ENCODE results near the gene KY. TPM values are rescaled to one million over a fixed set of nuclear protein-coding genes. Genes with fewer than 3 reads are reported as not detected.
A peak's percentile ranks its signal among the peaks of the same experiment; 100 is the strongest.

The KY gene
- total and polyA plus RNA-seq, 4 donors: 0.05 to 0.08 TPM; not detected in 2

DNA sequence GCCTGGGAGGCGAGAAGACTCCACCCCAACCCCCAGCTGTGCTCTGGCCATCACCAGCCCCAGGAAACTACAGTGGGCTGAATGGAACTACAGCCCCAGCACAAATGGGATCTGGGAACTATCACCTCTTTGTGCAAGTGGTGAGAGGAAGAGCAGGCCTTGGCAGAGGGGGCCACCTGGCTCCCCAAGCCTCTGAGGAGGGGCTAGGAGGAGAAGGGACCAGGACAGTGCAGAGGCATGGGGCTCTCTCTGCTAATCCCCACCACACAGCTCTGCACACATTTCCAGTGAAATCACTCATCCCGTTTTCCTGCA, 31.6 kb downstream of the KY start:
- no peak overlapping the region for H3K9ac ChIP-seq (ENCODE audit: low read depth in 1 of 2, low read length in 2 of 2)
- no peak for DNase-seq (ENCODE audit: low spot score)

DNA sequence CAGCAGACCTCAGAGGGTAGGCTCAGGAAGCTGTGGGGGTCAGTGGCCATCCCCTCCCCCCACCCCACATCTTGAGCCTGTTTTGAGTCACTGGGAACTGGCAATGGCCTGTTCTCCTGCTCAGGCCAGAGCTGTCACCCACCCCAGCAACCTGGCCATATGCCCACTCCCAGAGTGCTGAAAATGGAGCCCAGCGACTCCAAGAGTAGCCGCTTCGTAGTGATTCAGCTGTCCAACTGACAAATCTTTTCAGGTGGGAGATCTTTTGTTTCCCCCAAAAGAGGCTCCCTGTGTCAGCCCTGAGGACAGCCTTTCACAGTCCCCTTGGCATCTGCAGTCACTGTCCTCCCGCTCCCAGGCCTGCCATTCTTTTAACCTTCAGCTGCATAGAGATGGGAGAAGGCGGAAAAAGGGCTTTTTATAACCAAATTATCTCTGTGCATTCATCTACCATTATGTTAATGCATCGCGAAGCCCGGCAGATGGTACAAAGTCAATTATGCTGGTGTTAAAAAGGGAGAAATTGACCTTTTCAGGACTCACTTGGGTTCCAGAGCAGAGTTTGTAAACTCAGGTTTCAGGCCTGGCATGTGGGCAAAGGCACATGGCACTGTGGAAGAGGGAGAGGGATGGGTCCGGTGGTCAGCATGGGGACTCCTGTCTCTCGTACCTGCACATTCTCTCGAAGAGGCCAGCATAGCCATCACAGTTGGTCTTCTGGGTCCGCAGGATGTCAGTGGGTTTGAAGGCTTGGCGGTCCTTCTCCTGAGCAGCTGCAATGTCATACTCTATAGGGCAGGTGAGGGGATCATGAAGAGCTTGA, 32.1 kb downstream of the KY start:
- Histone ChIP-seq H3K9ac (ENCODE audit: low read depth in 1 of 2, low read length in 2 of 2) (no peak overlapping the region), H3K4me3 (ENCODE audit: low read depth in 1 of 3, low read length in 3 of 3) (no peak overlapping the region), H3K9me3 (ENCODE audit: control insufficient read depth in 4 of 4, low read length in 3 of 4) (no peaks in the 10 kb centered on the region), H3K27ac (ENCODE audit: low read depth in 1 of 2, low read length in 2 of 2) (no peak overlapping the region), H3K4me1 (ENCODE audit: control insufficient read depth in 4 of 4, insufficient read depth in 4 of 4, low read length in 3 of 4) (peaks cover 0 to 2% (median 0%) of the 10 kb centered on the region in 4 donors), H3K36me3 (ENCODE audit: control insufficient read depth in 4 of 4, insufficient read depth in 3 of 4, low read depth in 1 of 4, low read length in 3 of 4) (no peaks in the 10 kb centered on the region), H3K27me3 (ENCODE audit: control insufficient read depth in 4 of 4, insufficient read depth in 4 of 4, low read length in 3 of 4) (no peaks in the 10 kb centered on the region)
- WGBS: 97% methylated on average over 13 of the region's 13 CpGs
- DNase-seq (ENCODE audit: low spot score): peak; percentile 22
- TF ChIP-seq FOXA1 (IDR thresholded peaks at IDR 0.05): no peak
- no peak for TF ChIP-seq TAF1 (conservative IDR thresholded peaks at IDR 0.05)
- TF ChIP-seq FOXA2 (IDR thresholded peaks at IDR 0.05): no peak
- TF ChIP-seq NR2F2 (IDR thresholded peaks at IDR 0.05): no peak
- no peak for TF ChIP-seq JUND (IDR thresholded peaks at IDR 0.05)
- TF ChIP-seq, protein P1, sequence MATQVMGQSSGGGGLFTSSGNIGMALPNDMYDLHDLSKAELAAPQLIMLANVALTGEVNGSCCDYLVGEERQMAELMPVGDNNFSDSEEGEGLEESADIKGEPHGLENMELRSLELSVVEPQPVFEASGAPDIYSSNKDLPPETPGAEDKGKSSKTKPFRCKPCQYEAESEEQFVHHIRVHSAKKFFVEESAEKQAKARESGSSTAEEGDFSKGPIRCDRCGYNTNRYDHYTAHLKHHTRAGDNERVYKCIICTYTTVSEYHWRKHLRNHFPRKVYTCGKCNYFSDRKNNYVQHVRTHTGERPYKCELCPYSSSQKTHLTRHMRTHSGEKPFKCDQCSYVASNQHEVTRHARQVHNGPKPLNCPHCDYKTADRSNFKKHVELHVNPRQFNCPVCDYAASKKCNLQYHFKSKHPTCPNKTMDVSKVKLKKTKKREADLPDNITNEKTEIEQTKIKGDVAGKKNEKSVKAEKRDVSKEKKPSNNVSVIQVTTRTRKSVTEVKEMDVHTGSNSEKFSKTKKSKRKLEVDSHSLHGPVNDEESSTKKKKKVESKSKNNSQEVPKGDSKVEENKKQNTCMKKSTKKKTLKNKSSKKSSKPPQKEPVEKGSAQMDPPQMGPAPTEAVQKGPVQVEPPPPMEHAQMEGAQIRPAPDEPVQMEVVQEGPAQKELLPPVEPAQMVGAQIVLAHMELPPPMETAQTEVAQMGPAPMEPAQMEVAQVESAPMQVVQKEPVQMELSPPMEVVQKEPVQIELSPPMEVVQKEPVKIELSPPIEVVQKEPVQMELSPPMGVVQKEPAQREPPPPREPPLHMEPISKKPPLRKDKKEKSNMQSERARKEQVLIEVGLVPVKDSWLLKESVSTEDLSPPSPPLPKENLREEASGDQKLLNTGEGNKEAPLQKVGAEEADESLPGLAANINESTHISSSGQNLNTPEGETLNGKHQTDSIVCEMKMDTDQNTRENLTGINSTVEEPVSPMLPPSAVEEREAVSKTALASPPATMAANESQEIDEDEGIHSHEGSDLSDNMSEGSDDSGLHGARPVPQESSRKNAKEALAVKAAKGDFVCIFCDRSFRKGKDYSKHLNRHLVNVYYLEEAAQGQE (IDR thresholded peaks at IDR 0.05): no peak
- TF ChIP-seq SP1 (IDR thresholded peaks at IDR 0.05): no peak
- no peak for TF ChIP-seq YY1 (IDR thresholded peaks at IDR 0.05)
- no peak for TF ChIP-seq HNF4A (conservative IDR thresholded peaks at IDR 0.05)

More for the DNA sequence above, 31.6 kb downstream of the KY start:
- H3K27ac ChIP-seq (ENCODE audit: low read depth in 1 of 2, low read length in 2 of 2): no peak overlapping the region
- no peaks in the 10 kb centered on the region for H3K27me3 ChIP-seq (ENCODE audit: control insufficient read depth in 4 of 4, insufficient read depth in 4 of 4, low read length in 3 of 4)
- no peak overlapping the region for H3K4me3 ChIP-seq (ENCODE audit: low read depth in 1 of 3, low read length in 3 of 3)
- peaks cover 0 to 2% (median 0%) of the 10 kb centered on the region in 4 donors for H3K4me1 ChIP-seq (ENCODE audit: control insufficient read depth in 4 of 4, insufficient read depth in 4 of 4, low read length in 3 of 4)
- 92% methylated on average over 2 of the region's 2 CpGs for WGBS
- TF ChIP-seq, protein P2, sequence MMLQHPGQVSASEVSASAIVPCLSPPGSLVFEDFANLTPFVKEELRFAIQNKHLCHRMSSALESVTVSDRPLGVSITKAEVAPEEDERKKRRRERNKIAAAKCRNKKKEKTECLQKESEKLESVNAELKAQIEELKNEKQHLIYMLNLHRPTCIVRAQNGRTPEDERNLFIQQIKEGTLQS (IDR thresholded peaks at IDR 0.05): no peak
- TF ChIP-seq HNF4A (conservative IDR thresholded peaks at IDR 0.05) (no peak), EGR1 (IDR thresholded peaks at IDR 0.05; ENCODE audit: low read depth in 2 of 2) (no peak)
- H3K36me3 ChIP-seq (ENCODE audit: control insufficient read depth in 4 of 4, insufficient read depth in 3 of 4, low read depth in 1 of 4, low read length in 3 of 4): no peaks in the 10 kb centered on the region
- no peaks in the 10 kb centered on the region for H3K9me3 ChIP-seq (ENCODE audit: control insufficient read depth in 4 of 4, low read length in 3 of 4)

DNA sequence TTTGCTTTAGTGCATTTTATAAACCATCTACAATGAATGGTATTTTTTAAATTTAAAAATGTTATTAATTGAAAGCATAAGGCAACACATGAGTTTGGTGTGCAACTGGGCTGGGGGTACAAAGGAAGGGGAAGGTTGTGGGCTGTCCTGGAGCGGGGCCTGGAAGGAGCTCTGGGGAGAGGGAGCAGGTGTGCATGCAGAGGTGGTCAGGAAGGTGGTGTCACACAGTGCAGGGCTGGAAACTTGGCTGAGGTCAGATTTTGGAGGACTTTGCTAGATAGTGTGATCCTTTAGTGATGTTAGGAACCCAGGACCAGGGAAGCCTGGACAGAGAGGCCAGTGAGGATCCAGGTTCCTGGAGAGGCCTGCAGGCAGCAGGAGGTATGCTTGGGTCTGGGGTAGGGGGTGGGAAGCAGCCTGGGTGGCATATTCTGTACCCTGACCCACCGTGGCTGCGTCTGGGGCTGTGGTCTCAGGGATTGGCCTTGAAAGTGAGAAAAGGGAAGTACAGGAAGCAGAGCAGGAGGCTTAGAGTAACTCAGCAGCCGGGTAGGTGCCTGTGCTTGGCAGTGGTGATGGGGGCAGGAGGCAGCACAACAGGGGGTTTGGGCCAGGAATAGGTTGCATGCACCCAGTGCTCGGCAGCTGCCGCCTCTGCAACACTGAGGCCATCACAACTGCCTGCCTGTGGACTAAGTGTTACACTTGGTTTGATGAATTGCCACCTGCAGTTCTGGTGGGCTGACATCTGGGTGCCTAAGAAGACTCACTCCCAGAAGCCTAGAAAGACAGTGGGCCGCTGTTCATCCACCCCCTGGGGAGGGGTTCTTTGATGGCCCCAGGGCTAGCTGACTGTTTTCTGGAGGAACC, 33.0 kb downstream of the KY start:
- TF ChIP-seq NR2F2 (IDR thresholded peaks at IDR 0.05): no peak
- TF ChIP-seq FOXA1 (IDR thresholded peaks at IDR 0.05): no peak
- TF ChIP-seq, protein P3, sequence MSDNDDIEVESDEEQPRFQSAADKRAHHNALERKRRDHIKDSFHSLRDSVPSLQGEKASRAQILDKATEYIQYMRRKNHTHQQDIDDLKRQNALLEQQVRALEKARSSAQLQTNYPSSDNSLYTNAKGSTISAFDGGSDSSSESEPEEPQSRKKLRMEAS (IDR thresholded peaks at IDR 0.05): no peak
- no peak for TF ChIP-seq RAD21 (IDR thresholded peaks at IDR 0.05)
- no peak for TF ChIP-seq HNF4A (conservative IDR thresholded peaks at IDR 0.05)
- no peak for TF ChIP-seq YY1 (IDR thresholded peaks at IDR 0.05)
- TF ChIP-seq RXRA (IDR thresholded peaks at IDR 0.05): no peak
- DNase-seq (ENCODE audit: low spot score): peak; percentile 16
- no peaks in the 10 kb centered on the region for H3K27me3 ChIP-seq (ENCODE audit: control insufficient read depth in 4 of 4, insufficient read depth in 4 of 4, low read length in 3 of 4)
- no peaks in the 10 kb centered on the region for H3K36me3 ChIP-seq (ENCODE audit: control insufficient read depth in 4 of 4, insufficient read depth in 3 of 4, low read depth in 1 of 4, low read length in 3 of 4)
- H3K4me3 ChIP-seq (ENCODE audit: low read depth in 1 of 3, low read length in 3 of 3): no peak overlapping the region
- no peak overlapping the region for H3K27ac ChIP-seq (ENCODE audit: low read depth in 1 of 2, low read length in 2 of 2)
- H3K9me3 ChIP-seq (ENCODE audit: control insufficient read depth in 4 of 4, low read length in 3 of 4): no peaks in the 10 kb centered on the region
- H3K9ac ChIP-seq (ENCODE audit: low read depth in 1 of 2, low read length in 2 of 2): no peak overlapping the region
- peaks cover 0 to 1% (median 0%) of the 10 kb centered on the region in 4 donors for H3K4me1 ChIP-seq (ENCODE audit: control insufficient read depth in 4 of 4, insufficient read depth in 4 of 4, low read length in 3 of 4)
- 74% methylated on average over 7 of the region's 7 CpGs for WGBS

Measured in liver (tissue), 9 donors.